PC-9 (cell line): ENCODE results near the gene LPAR1.

ENCODE experiments used
- EZH2 ChIP-seq: fragments of 200-600 bp; sonication (generic); IDR thresholded peaks from 2 replicates; pipeline ENCODE4 v1.8.0; 2017; ENCODE audit warnings: antibody characterized with exemption, low read depth
- TF ChIP-seq, protein P1 (sequence below): fragments of 200-600 bp; sonication (generic); conservative IDR thresholded peaks from 2 replicates; pipeline ENCODE4 v1.6.1; 2017; ENCODE audit warnings: mixed run types, antibody characterized with exemption, mild to moderate bottlenecking, moderate library complexity

- TF ChIP-seq, protein P1, sequence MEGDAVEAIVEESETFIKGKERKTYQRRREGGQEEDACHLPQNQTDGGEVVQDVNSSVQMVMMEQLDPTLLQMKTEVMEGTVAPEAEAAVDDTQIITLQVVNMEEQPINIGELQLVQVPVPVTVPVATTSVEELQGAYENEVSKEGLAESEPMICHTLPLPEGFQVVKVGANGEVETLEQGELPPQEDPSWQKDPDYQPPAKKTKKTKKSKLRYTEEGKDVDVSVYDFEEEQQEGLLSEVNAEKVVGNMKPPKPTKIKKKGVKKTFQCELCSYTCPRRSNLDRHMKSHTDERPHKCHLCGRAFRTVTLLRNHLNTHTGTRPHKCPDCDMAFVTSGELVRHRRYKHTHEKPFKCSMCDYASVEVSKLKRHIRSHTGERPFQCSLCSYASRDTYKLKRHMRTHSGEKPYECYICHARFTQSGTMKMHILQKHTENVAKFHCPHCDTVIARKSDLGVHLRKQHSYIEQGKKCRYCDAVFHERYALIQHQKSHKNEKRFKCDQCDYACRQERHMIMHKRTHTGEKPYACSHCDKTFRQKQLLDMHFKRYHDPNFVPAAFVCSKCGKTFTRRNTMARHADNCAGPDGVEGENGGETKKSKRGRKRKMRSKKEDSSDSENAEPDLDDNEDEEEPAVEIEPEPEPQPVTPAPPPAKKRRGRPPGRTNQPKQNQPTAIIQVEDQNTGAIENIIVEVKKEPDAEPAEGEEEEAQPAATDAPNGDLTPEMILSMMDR = no peak
- no peak for TF ChIP-seq EZH2
These were observed 29.9 kb downstream of the LPAR1 start for GRCh38 chr9:111008158-111009075.
